Measurements from ENCODE around the gene TLDC2. TPM values are rescaled to one million over a fixed set of nuclear protein-coding genes. Genes with fewer than 3 reads are reported as not detected.

TLDC2 gene
- not detected in 5 replicates for total RNA-seq (2022; extraction: Qiagen RNA extraction; ENCODE audit: low read depth)

DNA sequence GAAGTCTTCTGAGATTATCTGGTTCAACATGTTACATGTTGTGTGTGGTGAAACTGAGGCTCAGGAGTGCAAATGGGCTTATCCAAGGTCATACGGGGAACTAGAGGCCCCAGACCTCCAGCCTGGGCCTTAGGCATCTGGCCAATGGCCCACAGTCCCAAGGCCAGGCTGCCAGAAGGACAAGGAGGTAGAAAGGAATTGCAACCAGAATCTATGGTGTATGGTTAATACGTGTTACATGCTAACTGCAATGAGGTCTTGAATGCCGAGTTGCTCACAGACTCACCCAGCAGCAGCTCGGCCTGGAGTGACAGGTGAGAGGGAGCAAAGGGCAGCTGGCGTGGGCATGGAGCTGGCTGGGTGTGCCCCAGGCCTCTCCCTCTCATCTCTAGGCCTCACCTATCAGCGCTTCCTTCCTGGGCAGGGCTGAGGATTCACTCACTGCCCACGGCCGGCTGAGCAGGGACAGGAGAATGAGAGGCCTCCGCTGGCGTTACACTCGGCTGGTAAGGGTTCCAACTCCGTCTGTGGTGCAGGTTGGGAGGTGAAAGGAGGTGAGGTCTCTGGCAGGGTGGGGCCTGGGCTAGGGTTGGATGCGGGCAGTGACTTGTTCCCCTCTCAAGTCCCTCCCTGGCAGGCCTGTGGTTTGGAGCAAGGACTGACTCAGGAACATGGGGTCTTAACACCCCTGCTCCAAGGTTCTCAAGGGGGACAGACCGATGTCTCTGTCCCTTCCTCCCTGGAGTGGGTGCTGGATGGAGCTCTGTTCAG lies at the start of gene TLDC2:
Gene TLDC2, plus strand, starts transcription at position 437 of the 771 bp plus-strand sequence. Its CDS starts 37 bp downstream, at position 474.

Other genes starting within 250 kb of the TLDC2 start
- 0.03 to 0.04 TPM in 2 of 5 replicates, not detected in the others for gene SLA2, start 229.9 kb upstream of the TLDC2 start, total RNA-seq (2022; extraction: Qiagen RNA extraction; ENCODE audit: low read depth)
- 21.9 to 24.6 TPM (median 24.1 TPM) in 5 replicates for gene NDRG3, start 130.0 kb upstream of the TLDC2 start, total RNA-seq (2022; extraction: Qiagen RNA extraction; ENCODE audit: low read depth)
- 23.8 to 28.8 TPM (median 26.9 TPM) in 5 replicates for gene DSN1, start 102.4 kb upstream of the TLDC2 start, total RNA-seq (2022; extraction: Qiagen RNA extraction; ENCODE audit: low read depth)
- 6.8 to 8.6 TPM (median 8.1 TPM) in 5 replicates for gene SAMHD1, start 75.6 kb downstream of the TLDC2 start, total RNA-seq (2022; extraction: Qiagen RNA extraction; ENCODE audit: low read depth)
- 9.3 to 12.6 TPM (median 11.5 TPM) in 5 replicates for gene RBL1, start 219.9 kb downstream of the TLDC2 start, total RNA-seq (2022; extraction: Qiagen RNA extraction; ENCODE audit: low read depth)